Stimulated activated CD8-positive, alpha-beta memory T cell treated with anti-CD3 and anti-CD28 coated beads, Interleukin-12 subunit alpha, Interleukin-12 subunit beta, amount 100 ng/mL, for 4 hours (primary cell): Measurements from ENCODE around the gene ABCC1.
"Not testable (repeated sequence)": the region's sequence is repeated elsewhere in the genome, so short reads cannot be mapped to it uniquely, and the experiment has no call there.

Experiments
- DNase-seq: peaks from one replicate; pipeline ENCODE4 v3.0.0-alpha.2; 2020; ENCODE audit warnings: low read depth

The ABCC1 gene

DNA sequence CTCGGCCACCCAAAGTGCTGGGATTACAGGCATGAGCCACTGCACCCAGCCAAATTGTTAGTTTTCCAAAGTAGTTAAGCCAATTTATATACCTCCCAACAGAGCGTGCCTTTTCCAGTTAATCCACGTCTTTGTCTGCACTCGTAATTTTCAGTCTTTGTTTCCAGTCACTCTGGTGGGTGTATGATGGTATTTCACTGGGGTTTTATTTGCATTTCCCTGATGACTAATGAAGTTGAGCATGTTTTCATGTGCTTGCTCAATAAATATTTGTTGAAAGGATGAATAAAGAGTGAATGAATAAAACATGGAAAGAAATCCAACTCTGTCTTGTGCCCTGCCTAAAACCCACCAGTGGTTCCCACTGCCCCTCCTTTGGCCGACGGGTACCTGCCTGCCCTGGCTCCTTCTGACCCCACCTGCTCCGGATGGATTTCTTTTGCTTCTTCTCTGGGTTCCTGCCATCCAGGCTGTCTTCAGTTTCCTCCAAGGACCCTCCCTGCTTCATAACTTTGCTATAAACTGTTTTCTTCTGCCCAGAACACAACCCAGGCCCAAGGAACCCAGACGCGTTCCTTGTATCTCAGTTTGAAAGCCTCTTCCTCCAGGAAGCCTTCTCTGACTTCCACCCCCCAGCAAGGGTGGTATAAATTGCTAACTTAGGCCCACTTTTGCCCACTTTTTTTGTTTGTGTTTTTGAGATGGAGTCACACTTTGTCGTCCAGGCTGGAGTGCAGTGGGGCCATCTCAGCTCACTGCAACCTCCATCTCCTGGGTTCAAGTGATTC, 3.0 kb upstream of the ABCC1 start:
- DNase-seq = no peak

DNA sequence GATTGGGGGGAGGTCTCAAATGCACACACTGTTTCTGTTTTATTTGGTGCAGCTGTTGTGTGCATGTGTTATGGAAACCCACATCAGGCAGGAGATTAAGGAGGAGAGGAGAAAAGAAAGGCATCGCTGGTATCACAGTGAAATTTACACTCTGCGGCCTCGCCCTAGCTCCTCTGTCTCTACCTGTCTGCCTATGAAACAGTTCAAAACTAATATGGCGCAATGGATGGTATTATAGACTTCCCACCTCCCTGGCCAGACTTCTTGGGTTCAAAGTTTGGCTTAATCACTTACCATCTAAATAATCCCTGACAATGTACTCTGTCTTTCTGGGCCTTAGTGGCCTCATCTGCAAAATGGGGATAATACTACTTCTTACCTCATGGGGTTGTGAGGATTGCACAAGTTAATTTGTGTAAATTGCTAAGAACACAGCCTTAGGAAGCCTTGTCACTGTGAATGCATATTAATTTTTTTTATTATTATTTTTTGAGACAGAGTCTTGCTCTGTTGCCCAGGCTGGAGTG, 1.4 kb upstream of the ABCC1 start:
- no peak for DNase-seq

DNA sequence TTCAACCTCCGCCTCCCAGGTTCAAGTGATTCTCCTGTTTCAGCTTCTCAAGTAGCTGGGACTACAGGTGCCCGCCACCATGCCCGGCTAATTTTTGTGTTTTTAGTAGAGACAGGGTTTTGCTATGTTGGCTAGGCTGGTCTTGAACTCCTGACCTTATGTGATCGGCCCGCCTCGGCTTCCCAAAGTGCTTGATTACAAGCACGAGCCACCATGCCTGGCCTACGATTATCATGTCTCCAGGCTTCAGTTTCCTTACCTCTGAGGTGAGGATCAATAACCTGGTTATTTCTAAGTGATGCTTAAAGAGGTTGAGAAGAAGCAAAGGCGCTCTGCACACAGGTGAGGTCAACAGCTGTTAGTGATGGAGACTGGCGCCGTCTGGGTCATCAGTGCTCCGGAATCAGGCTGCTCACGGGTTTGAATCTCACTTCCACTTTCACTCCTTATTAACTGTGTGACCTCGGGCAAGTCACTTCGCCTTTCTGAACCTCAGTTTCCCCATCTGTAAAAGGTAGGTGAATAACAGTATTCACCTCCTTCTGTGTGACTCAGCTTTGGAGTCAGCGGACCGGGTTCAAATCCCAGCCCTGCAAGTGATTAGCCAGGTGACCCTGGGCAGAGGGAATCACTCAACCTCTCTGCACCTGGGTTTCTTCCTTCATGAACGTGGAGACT, 745 bp upstream of the ABCC1 start:
- no peak for DNase-seq

DNA sequence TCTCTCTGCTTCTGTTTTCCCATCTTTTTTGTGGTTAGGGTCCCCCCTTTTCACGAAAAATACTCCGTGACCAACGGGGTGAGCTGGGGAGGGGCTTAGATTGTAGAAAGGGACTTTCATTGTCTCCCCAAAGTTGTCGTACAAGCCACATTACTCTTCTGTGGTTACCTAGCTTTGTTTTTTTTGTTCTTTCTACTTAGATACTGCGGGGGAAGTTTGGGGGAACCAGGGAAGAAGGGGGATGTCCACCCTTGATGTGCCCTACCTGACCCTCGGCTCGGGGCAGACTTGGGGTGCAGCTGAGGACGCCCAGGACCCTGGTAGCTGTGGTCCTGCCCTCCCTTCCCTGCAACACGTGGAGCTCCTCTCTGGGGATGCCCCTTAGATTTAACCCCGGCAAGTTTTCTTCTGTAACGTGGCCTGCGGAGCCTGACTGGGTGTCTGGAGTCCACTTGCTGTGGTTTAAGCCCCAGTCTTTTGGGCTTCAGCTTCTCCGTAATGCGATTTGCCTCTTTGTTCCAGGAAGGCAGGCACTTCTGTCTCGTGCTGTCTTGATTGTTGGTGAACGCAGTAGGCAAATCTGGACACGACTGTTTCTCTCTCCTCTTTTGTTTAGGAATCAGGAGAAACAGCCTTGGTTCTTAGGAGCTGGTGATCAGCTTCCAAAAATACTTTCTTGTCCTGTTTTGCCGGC, 892 bp downstream of the ABCC1 start:
- DNase-seq = peak; percentile 19

DNA sequence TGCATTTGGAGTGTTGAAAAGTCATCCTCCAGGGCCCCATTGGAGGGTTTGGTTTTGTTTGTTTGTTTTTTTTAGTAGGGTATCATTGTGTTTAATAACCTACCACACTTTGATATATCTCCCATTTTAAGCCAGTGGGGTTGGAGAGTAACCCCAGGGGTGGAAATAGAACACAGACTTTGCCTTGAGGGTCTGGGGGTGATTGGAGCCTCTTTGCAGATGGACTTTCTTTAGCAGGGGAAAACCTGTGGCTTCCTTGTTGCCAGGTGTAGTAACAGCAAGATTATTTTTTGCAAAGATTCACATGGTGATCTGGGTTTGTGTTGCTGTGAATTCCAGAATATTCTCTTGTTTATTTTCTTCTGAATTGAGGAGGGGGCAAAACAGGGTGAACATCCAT, 1.5 kb downstream of the ABCC1 start:
- DNase-seq = no peak

DNA sequence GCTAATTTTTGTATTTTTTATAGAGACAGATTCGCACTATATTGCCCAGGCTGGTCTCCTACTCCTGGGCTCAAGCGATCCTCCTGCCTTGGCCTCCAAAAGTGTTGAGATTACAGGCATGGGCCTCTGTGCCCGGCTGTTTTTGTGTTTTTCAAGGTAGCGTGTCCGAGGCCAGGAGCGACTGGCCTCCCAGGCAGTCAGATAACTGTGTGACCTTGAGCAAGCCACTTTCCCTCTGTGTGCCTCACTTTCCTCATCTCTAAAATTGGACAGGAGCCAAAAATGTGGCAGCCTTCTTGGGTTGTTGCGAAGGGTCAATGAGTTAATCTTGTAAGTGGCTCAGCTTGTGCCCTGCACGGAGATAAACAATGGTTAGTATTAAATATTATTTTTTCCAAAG, 2.4 kb downstream of the ABCC1 start:
- DNase-seq = no peak

DNA sequence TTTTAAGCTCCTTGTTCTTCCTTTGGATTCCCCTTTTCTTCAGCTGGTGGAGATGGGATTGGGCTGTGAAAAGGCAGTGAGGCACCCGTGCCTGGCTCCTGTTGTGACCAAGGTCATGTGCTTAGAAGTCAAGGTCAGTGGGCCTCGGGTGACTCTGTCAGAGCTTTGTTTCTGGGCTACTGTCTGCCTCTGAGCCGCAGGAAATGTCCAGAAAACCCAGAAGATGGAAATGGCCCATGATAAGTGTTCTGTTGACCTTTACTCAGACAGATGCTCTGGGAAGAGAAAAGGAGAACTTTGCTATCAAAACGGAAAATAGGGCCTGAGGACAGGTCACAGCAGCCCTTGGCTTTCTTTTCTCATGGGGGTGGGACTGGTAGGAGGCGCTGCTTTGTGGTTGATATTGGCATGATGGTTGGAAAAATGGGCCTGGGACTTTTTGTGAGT, 2.9 kb downstream of the ABCC1 start:
- no peak for DNase-seq

DNA sequence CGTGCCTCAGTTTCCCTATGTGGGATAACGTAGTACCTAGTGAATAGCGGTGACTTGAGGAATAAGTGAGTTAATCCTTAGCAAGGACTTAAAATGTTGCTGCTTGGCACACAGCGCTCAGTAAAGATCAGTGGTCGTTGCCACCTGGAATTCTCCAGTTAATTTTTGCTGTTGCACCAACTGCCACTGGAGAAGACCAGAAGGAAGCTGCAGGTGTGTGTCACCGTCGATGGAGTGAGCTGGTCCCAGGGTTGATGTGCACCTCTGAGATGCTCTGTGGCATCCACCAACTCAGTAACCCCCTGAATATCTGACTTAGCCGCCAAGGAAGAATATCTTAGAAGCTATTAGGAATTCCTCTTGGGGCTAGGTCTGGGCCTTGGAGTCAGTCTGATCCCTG, 4.1 kb downstream of the ABCC1 start:
- DNase-seq = no peak

DNA sequence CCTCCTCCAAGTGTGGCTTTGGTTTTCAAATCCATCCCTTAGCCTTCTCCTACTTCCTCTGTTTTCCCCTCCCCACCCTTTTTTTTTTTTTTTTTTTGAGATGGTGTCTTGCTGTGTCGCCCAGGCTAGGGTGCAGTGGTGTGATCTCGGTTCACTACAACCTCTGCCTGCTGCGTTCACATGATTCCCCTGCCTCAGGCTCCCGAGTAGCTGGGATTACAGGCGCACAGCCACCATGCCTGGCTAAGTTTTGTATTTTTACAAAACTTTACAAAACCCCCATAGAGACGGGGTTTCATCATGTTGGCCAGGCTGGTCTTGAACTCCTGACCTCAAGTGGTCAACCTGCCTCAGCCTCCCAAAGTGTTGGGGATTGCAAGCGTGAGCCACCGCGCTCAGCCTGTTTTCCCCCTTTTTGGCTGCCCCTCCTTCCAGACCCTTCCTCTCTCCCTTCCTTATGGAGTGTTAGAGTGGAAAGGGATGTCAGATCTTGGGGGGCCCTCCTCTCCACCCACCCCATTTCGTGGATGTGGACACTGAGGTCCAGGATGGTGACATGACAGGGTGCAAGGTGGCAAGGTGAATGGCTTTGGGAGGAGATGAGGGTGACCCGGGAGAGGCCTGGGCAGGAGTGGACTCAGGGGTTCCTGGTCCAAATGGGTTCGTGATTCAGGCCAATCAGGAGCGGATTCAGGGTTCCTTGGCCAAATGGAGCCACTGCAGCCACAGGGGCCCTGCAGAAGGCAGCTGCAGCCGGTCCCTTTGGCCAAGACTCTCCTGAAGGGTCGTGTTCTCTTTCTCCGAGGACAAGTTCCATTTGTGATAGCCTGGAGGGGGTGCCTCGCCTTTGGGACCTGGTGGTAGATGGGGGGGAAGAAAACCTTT, 4.8 kb downstream of the ABCC1 start:
- no peak for DNase-seq

DNA sequence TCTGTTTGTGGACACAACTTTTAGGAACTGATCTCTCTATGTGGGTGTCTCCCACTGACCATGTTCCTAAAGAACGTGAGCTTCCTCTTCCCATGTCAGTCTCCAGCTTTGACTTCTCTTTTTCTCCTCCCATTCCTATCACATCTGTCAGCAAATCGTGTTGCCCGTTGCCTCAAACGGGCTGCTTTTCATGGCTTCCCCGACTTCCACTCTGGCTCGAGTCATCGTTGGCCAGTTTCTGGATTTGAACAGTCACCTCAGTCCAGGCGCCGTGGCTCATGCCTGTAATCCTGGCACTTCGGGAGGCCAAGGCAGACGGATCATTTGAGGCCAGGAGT, 5.4 kb downstream of the ABCC1 start:
- no peak for DNase-seq

DNA sequence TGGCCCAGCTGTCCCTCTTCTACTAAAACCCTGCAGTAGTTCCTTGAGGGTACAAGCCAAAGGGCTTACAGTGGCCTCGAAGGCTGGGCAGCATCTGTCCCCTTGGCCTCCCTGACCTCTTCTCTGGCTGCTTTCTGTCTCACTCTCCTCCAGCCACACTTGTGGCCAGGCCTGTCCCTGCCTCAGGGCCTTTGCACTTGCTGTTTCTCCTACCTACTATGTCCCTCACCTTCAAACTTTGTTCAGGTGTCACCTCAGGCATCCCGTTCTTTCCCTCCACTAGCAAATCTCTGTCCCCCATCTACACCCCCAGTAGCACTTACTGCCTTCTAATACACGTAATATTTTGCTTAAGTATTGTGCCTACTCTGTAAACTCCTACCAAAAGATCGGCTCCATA, 6.0 kb downstream of the ABCC1 start:
- no peak for DNase-seq

DNA sequence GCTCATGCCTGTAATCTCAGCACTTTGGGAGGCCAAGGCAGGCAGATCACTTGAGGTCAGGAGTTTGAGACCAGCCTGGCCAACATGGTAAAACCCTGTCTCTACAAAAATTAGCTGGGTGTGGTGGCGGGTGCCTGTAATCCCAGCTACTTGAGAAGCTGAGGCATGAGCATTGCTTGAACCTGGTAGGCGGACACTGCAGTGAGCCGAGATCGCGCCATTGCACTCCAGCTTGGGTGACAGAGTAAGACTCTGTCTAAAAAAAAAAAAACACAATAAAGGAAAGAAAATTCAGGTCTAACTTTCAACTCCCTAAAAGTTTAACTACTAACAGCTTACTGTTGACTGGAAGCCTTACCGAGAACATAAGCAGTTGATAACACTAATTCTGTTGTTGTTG, 6.7 kb downstream of the ABCC1 start:
- DNase-seq = not testable (repeated sequence)

DNA sequence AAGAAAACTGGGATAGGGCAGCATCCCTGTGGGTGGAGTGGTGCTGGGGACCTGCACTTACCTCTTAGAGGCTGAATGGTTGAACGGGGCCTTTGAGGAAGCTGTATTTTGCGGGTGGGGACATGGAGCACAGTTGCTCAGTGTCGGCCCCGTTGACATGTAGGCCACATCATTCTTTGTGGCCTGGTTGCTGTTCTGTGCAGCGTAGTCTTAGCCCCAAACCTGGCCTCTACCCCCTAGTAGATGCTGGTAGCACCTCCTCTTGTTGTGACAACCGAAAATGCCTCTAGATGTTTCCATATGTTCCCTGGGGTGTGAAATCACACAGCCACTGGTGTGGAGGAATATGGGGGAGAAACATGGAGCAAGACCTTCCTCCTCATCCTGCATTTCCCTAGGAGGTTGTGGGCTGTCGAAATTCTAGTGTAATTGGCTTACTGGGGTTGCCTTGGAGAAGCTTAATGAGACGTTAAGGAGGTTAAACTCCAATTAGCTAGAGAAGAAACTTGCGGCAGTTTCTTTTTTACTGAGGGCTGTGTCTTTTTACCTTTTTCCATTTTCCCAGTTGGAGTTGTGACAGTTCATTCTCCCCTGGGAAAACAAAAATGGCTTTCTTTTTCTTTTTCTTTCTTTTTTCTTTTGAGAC, 9.4 kb downstream of the ABCC1 start:
- DNase-seq = no peak

DNA sequence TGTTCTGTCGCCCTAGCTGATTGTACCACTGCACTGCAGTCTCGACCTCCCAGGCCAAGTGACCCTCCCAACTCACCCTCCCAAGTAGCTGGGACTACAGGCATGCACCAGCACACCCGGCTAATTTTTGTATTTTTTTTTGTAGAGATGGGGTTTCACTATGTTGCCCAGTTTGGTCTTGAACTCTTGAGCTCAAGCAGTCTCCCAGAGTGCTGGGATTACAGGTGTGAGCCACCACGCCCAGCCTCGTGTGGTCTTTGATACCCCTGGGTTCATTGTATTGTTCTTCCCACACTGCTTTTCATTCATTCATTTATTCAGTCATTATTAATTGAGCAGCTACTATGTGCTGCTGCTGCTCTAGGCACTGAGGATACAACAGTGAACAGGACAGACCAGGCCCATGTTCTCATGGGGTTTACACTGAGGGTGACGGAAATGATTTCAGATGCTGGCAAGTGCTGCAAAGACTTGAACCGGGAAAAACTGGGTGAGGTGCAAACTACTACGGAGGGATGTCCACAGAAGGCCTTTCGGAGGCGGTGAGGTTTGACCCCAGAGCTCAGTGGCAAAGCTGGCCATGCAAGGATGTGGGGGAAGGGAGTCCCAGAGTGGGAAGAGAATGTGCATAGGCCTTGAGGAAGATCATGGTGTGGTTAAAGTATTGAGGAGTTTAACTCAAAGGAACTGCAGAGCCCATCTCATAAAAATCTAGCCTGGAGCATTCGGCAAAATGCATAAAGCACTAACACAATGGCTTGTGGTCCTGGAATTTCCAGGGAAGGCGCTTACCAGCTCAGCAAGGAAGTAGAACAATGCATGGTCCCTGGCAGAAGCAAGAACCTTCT, 10.9 kb downstream of the ABCC1 start:
- DNase-seq = no peak

DNA sequence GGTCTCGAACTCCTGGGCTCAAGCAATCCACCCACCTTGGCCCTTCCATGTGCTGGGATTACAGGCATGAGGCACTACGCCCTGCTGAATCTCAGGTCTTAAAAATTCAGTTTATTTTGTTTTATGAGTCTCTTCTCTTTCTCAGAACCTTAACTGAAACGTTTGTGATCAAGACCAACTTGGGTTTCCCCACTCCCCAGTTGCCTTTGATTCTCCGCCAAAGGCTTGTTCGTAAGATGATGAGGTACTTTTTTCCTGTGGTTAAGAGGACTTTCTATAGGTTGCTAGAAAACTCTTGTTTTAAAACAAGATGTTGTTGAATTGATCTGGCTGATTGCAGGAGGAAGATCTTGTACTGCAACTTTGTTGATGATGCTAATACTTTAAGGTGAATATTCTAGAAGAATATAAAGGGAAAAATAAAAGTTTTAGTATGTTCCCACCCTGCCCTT, 11.7 kb downstream of the ABCC1 start:
- peak; percentile 37 for DNase-seq

DNA sequence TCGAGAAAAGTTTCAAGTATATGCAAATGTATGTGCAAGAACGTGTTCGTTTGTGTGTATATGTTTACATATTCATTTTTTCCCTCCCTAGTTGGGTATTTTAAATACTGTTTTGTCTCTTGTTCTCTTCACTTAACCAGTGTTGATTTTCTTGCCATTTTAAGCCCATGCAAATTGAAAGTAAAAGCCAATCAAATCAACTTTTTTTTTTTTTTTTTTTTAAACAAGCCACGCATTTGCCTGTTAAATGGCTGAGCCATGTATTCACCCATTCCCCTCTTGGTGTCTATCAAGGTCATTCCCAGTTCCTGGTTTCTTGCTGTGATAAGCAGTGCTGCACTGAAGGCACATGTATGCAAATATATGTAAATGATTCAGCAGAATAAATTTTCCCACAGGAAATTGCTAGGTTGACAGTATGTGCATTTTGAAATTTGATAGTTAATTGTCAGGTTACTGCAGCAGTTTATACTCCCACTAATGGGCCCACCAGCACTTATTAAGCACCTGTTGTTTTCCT, 12.2 kb downstream of the ABCC1 start:
- no peak for DNase-seq

DNA sequence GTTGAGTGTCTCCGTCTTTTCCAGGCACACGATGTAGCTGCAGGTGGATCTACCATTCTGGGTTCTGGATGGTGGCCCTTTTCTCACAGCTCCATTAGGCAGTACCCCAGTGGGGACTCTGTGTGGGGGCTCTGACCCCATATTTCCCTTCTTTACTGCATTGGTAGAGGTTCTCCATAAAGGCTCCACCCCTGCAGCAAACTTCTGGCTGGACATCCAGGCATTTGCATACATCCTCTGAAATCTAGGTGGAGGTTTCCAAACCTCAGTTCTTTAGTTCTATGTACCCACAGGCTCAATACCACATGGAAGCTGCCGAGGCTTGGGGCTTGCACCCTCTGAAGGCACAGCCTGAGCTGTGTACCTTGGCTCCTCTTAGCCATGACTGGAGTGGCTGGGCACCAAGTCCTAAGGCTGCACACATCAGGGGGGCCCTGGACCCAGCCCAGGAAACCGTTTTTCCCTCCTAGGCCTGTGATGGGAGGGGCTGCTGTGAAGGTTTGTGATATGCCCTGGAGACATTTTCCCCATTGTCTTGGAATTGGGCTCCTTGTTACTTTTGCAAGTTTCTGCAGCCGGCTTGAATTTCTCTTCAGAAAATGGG, 14.0 kb downstream of the ABCC1 start:
- no peak for DNase-seq

DNA sequence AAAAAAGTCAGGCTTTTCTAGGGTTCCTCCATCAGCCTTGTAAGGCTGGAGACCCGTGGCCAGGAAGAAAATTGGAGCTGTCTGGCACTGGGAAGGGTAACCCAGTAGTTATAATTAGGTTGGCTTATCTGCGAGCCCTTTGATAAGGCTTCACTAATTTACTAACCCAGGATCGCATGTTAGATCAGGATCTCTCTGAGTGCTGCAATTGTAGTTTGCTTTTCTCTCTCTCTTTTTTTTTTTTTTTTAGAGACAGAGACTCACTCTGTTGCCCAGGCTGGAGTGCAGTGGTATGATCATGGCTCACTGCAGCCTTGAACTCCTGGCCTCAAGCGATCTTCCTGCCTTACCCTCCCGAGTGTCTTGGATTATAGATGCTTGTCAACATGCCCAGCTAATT, 17.0 kb downstream of the ABCC1 start:
- DNase-seq = no peak

DNA sequence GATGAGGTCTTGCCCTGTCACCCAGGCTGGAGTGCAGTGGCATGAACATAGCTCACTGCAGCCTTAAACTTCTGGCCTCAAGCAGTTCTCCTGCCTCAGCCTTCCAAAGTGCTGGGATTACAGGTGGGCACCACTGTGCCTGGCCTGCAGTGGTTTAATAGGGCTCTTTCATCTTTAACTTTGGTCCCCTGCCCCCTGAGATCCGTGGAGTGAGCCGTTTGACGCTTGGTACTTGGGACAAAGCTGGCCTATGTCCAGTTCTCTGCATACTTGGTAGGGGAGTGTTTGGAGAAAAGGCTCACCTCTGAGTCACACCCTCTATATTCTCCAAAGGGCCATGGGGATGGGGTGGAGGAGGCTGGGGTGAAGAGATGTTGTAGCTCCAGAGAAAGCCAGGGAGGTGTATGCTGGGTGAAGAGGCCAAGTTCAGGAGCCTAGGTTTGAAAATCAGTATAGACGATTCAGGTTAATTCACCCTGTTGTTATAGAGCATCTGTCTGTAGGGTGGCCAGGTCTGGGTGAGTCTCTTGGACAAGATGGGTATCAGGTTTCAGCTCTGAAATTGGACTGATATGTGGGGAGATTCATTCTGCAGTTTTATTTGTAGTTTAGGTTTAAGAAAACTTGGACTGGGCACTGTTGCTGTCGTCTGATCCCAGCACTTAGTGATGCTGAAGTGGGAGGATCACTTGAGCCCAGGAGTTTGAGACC, 17.6 kb downstream of the ABCC1 start:
- no peak for DNase-seq
